ENCODE measurements around the gene CDKN2B-AS1. TPM values are rescaled to one million over a fixed set of nuclear protein-coding genes. Genes with fewer than 3 reads are reported as not detected.
A peak's percentile ranks its signal among the peaks of the same experiment; 100 is the strongest.

The CDKN2B-AS1 gene
- total and polyA plus RNA-seq, 8 donors = 0.18 to 1.6 (median 0.36) TPM

GRCh38 chr9:22097707-22098106, 103.1 kb downstream of the CDKN2B-AS1 start:
- intact Hi-C loops (cut with DNase I) = no loop called here
- no peak for DNase-seq
- Histone ChIP-seq H3K4me3 (no peak overlapping the region), H3K4me1 (no peaks in the 10 kb centered on the region), H3K36me3 (no peaks in the 10 kb centered on the region), H3K9me3 (no peaks in the 10 kb centered on the region), H3K27ac (peak overlapping the region in 1 of 2 donors; percentile 16), H3K27me3 (no peaks in the 10 kb centered on the region)
- TF ChIP-seq, protein P1, sequence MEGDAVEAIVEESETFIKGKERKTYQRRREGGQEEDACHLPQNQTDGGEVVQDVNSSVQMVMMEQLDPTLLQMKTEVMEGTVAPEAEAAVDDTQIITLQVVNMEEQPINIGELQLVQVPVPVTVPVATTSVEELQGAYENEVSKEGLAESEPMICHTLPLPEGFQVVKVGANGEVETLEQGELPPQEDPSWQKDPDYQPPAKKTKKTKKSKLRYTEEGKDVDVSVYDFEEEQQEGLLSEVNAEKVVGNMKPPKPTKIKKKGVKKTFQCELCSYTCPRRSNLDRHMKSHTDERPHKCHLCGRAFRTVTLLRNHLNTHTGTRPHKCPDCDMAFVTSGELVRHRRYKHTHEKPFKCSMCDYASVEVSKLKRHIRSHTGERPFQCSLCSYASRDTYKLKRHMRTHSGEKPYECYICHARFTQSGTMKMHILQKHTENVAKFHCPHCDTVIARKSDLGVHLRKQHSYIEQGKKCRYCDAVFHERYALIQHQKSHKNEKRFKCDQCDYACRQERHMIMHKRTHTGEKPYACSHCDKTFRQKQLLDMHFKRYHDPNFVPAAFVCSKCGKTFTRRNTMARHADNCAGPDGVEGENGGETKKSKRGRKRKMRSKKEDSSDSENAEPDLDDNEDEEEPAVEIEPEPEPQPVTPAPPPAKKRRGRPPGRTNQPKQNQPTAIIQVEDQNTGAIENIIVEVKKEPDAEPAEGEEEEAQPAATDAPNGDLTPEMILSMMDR (IDR thresholded peaks at IDR 0.05) = no peak
- ATAC-seq = peak; percentile 46

DNA sequence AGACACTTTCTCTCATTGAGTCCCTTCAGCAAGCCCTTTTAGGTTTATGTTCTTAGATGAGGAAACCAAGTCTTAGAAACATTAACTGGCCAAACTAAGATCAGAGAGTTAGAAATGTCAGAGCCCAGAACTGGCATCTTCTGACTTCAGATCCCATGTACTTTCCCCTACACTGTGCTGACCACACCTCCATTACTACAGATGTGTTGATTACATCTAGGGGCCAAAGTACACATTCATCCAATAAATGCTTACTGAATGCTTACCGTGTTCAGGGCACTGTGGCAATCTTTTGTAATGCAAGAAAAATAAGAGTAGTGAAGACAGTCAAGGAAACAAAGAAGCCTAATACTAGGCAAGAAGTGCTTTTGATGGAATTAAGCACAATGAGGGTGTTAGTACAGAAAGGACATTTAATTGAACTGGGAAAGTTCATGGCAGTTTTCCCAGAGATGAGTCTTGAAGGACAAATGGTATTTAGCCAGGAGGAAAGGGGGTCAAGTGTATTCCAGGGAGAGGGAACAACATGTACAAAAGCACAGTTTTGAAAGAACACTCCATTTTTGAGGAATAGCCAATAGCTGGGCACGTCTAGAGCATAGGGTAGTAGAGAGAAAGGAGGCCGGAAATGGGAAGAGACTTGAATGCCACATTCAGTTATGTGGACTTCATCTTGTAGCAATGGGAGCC, 104.2 kb downstream of the CDKN2B-AS1 start:
- Histone ChIP-seq H3K27ac (no peak overlapping the region), H3K27me3 (no peaks in the 10 kb centered on the region), H3K36me3 (no peaks in the 10 kb centered on the region), H3K9me3 (no peaks in the 10 kb centered on the region), H3K4me1 (no peaks in the 10 kb centered on the region), H3K4me3 (no peak overlapping the region)
- DNase-seq = no peak
- no peak for ATAC-seq
- TF ChIP-seq, protein P1 (IDR thresholded peaks at IDR 0.05) = no peak
- intact Hi-C loops (cut with DNase I) = no loop called here

GRCh38 chr9:22100626-22101025, 106.0 kb downstream of the CDKN2B-AS1 start:
- TF ChIP-seq, protein P1 (IDR thresholded peaks at IDR 0.05) = peak in 1 of 2 donors; percentile 19
- Histone ChIP-seq H3K9me3 (no peaks in the 10 kb centered on the region), H3K4me1 (peaks cover 3 to 4% of the 10 kb centered on the region in 2 donors), H3K27ac (no peak overlapping the region), H3K27me3 (no peaks in the 10 kb centered on the region), H3K4me3 (no peak overlapping the region), H3K36me3 (no peaks in the 10 kb centered on the region)
- no peak for DNase-seq
- peak; percentile 22 for ATAC-seq
- intact Hi-C loops (cut with DNase I) = no loop called here

- intact Hi-C loops (cut with DNase I) = no loop called here
- Histone ChIP-seq H3K36me3 (no peaks in the 10 kb centered on the region), H3K4me3 (no peak overlapping the region), H3K4me1 (peaks cover 3 to 4% of the 10 kb centered on the region in 2 donors), H3K27me3 (no peaks in the 10 kb centered on the region), H3K27ac (no peak overlapping the region), H3K9me3 (no peaks in the 10 kb centered on the region)
- DNase-seq (no peak), ATAC-seq (no peak)
- TF ChIP-seq, protein P1 (IDR thresholded peaks at IDR 0.05) = no peak
Measured at GRCh38 chr9:22102146-22103053, 107.8 kb downstream of the CDKN2B-AS1 start.
